Measurements from ENCODE around the gene STK11.

STK11 gene

GRCh38 chr19:1226522-1227303, 21.1 kb downstream of the STK11 start:
- DNase-seq: no peak

GRCh38 chr19:1227304-1228054, 21.9 kb downstream of the STK11 start:
- no peak for DNase-seq

GRCh38 chr19:1228161-1228957, 22.8 kb downstream of the STK11 start:
- DNase-seq: no peak

- DNase-seq: no peak
Measured at GRCh38 chr19:1229056-1229923, 23.7 kb downstream of the STK11 start.

- DNase-seq: no peak
Measured at GRCh38 chr19:1229924-1230782, 24.6 kb downstream of the STK11 start.

- no peak for DNase-seq
Measured at GRCh38 chr19:1230783-1231489, 25.4 kb downstream of the STK11 start.

GRCh38 chr19:1231729-1232637, 26.4 kb downstream of the STK11 start:
- no peak for DNase-seq

GRCh38 chr19:1232652-1233072, 27.1 kb downstream of the STK11 start:
- DNase-seq: no peak

GRCh38 chr19:1233115-1233667, 27.6 kb downstream of the STK11 start:
- no peak for DNase-seq

- no peak for DNase-seq
Measured at GRCh38 chr19:1234051-1234954, 28.7 kb downstream of the STK11 start.

GRCh38 chr19:1234955-1235380, 29.4 kb downstream of the STK11 start:
- DNase-seq: no peak

GRCh38 chr19:1235625-1236538, 30.3 kb downstream of the STK11 start:
- DNase-seq: no peak

GRCh38 chr19:1236576-1236975, 31.0 kb downstream of the STK11 start:
- DNase-seq: no peak

- no peak for DNase-seq
Measured at GRCh38 chr19:1237027-1237659, 31.6 kb downstream of the STK11 start.

- no peak for DNase-seq
Measured at GRCh38 chr19:1237754-1238368, 32.3 kb downstream of the STK11 start, which contains the start of gene CBARP. CBARP (minus strand) TSS chr19:1238005; CDS start chr19:1236100, 1,905 bp downstream.
